ENCODE data around the gene AMT.
"Not testable (repeated sequence)": the region's sequence is repeated elsewhere in the genome, so short reads cannot be mapped to it uniquely, and the experiment has no call there.

The AMT gene

GRCh38 chr3:49421890-49422378 lies 339 bp downstream of the AMT start:
- FAIRE-seq, result no peak

GRCh38 chr3:49417516-49418120 lies 4.7 kb downstream of the AMT start:
- no peak for FAIRE-seq

- no peak for FAIRE-seq
Measured at GRCh38 chr3:49416867-49417266, 5.4 kb downstream of the AMT start.

GRCh38 chr3:49415931-49416601 lies 6.2 kb downstream of the AMT start:
- no peak for FAIRE-seq

GRCh38 chr3:49414753-49415152 lies 7.5 kb downstream of the AMT start:
- FAIRE-seq, result no peak

- no peak for FAIRE-seq
Measured at GRCh38 chr3:49413338-49413734, 8.9 kb downstream of the AMT start.

GRCh38 chr3:49412632-49413337 lies 9.5 kb downstream of the AMT start:
- no peak for FAIRE-seq

GRCh38 chr3:49411968-49412631 lies 10.2 kb downstream of the AMT start, which contains the start of the genes RHOA and TCTA:
Gene RHOA (minus strand): TSS chr3:49411976. CDS start chr3:49375589, 36,387 bp downstream.
Gene TCTA (plus strand): TSS chr3:49412423. CDS start chr3:49412427, 4 bp downstream.
- peak; percentile 86 for FAIRE-seq

GRCh38 chr3:49411535-49411967 lies 10.7 kb downstream of the AMT start:
- FAIRE-seq, result no peak

- FAIRE-seq, result no peak
Measured at GRCh38 chr3:49410846-49411534, 11.3 kb downstream of the AMT start.

GRCh38 chr3:49410066-49410845 lies 12.0 kb downstream of the AMT start:
- FAIRE-seq, result no peak

- no peak for FAIRE-seq
Measured at GRCh38 chr3:49406571-49407565, 15.4 kb downstream of the AMT start.

- not testable (repeated sequence) for FAIRE-seq
Measured at GRCh38 chr3:49405570-49405969, 16.7 kb downstream of the AMT start.

GRCh38 chr3:49403891-49404290 lies 18.4 kb downstream of the AMT start:
- no peak for FAIRE-seq

- FAIRE-seq, result no peak
Measured at GRCh38 chr3:49401766-49402165, 20.5 kb downstream of the AMT start.

- FAIRE-seq, result no peak
Measured at GRCh38 chr3:49399461-49399860, 22.8 kb downstream of the AMT start.

- FAIRE-seq, result no peak
Measured at GRCh38 chr3:49397470-49397869, 24.8 kb downstream of the AMT start.

- FAIRE-seq, result not testable (repeated sequence)
Measured at GRCh38 chr3:49391310-49391709, 31.0 kb downstream of the AMT start.

- no peak for FAIRE-seq
Measured at GRCh38 chr3:49389297-49389696, 33.0 kb downstream of the AMT start.

- FAIRE-seq, result no peak
Measured at GRCh38 chr3:49388289-49388820, 33.9 kb downstream of the AMT start.

Data from TTC549 (cell line).